Activated CD4-positive, alpha-beta T cell treated with anti-CD3 and anti-CD28 coated beads for 36 hours (primary cell): ENCODE measurements around the gene ZACN. TPM values are rescaled to one million over a fixed set of nuclear protein-coding genes. Genes with fewer than 3 reads are reported as not detected.

ENCODE experiments used
- ATAC-seq: fragments of 200-7000 bp; cut with Tn5 transposase; one replicate; pipeline ENCODE4 v1.10.0; 2021; ENCODE audit warnings: mild to moderate bottlenecking, moderate library complexity
- CTCF ChIA-PET: fragments of 350-600 bp; sonication (Branson Sonifier 250); formaldehyde crosslinking; loops from one replicate; lab custom pipeline; 2021; ENCODE audit warnings: antibody characterized with exemption; lab: Charles Lee
- POLR2A ChIA-PET: fragments of 350-600 bp; sonication (Branson Sonifier 250); formaldehyde crosslinking; loops from one replicate; lab custom pipeline; 2021; ENCODE audit warnings: antibody characterized with exemption, inconsistent platforms; lab: Charles Lee
- DNase-seq: peaks from one replicate; pipeline ENCODE4 v3.0.0-alpha.2; 2020
- H3K27ac Mint-ChIP-seq: one replicate; pipeline ENCODE4 v1.8.0; 2021; ENCODE audit warnings: mixed read lengths
- H3K27me3 Mint-ChIP-seq: one replicate; pipeline ENCODE4 v1.8.0; 2021; ENCODE audit warnings: mixed read lengths
- H3K36me3 Mint-ChIP-seq: one replicate; pipeline ENCODE4 v1.8.0; 2021; ENCODE audit warnings: low read depth, mixed read lengths
- H3K4me1 Mint-ChIP-seq: one replicate; pipeline ENCODE4 v1.8.0; 2021; ENCODE audit warnings: mixed read lengths
- H3K4me3 Mint-ChIP-seq: one replicate; pipeline ENCODE4 v1.8.0; 2021; ENCODE audit warnings: mild to moderate bottlenecking, moderate library complexity, mixed read lengths
- H3K9me3 Mint-ChIP-seq: one replicate; pipeline ENCODE4 v1.8.0; 2021; ENCODE audit warnings: low read depth, mixed read lengths
- intact Hi-C, 2 experiments: fragments of 100-400 bp; cut with DNase I in 1 of 2; cut with micrococcal nuclease in 1 of 2; formaldehyde crosslinking; loops; one replicate each; pipeline versions ENCODE4 v1.14.2 to v1.15.1; 2022 to 2024; cut with DNase I, micrococcal nuclease
- total RNA-seq, 2 experiments: library from RNA; stranded (reverse); gene quantifications; one replicate each; pipeline ENCODE4 v1.2.3, GENCODE V29; 2021

Gene ZACN
- total RNA-seq, 2 experiments from 2014 or later = 4.8 to 5.4 TPM

DNA sequence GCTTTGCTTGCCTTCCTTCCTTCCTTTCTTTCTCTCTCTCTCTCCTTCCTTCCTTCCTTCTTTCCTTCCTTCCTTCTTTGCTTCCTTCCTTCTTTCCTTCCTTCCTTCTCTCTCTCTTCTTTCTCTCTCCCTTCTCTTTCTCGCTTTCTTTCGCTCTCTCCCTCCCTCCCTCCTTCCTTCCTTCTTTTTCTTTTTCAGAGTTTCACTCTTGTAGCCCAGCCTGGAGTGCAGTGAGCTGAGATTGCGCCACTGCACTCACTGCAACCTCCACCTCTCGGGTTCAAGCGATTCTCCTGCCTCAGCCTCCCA is 44.2 kb downstream of the ZACN start:
- intact Hi-C loops = loop anchor here in 1 of 2 experiments (2.0 to 5.0 kb wide), 2 partner anchors 58 to 174 kb away; no protein-coding TSS in a partner anchor
- H3K36me3 Mint-ChIP-seq = no peaks in the 10 kb centered on the region
- peaks cover 19% of the 10 kb centered on the region for H3K4me1 Mint-ChIP-seq
- H3K9me3 Mint-ChIP-seq = no peaks in the 10 kb centered on the region
- ChIA-PET POLR2A (interaction anchor here (1.1 to 2.3 kb wide), 2 partner anchors 13 to 150 kb away, joined by 3 to 9 read pairs; no protein-coding TSS in a partner anchor), CTCF (interaction anchor here (1.0 to 10.1 kb wide), 2 partner anchors 156 to 166 kb away, joined by 3 to 150 read pairs; no protein-coding TSS in a partner anchor)
- H3K27me3 Mint-ChIP-seq = no peaks in the 10 kb centered on the region
- no peak overlapping the region for H3K4me3 Mint-ChIP-seq
- no peak for ATAC-seq
- peak overlapping the region; percentile 4 for H3K27ac Mint-ChIP-seq
- DNase-seq = no peak

DNA sequence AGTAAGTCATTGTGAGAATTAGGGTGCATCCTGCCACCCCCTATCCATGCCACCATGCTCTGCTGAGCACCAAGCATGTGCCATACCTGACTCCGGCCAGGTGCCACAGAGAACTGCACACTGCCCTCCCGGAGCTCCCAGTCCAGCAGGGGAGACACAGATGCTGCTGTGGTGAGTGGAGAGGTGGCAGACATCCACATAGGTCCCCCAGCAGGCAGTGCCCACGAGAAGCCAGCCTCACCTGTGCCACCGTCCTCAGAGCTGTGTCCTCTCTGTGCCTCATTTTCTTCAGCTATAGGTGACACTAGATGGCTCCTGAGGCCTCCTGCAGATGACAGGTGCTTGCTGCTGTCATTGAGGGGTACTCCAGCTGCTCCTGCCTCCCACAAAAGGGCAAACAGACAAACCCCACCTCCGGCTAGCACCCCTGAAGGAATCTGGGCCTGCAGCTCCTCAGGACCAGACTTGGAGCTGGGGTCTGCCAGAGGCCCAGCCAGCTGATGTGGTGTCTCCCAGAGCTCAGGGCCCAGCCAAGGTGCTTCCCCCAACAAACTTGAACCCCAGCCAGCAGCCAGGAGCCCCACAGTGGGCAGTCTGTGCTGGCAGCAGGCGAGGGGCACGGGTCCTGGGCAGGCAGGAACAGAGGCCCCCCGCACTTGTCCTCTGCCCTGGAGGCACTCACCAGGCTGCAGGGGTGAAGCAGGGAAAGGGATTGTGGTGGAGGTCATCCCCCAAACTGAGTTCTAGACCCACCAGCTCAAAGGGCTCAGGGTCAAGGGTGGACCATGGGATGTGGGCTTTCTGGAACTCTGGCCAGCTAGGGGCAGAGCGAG is 45.0 kb downstream of the ZACN start:
- peaks cover 19% of the 10 kb centered on the region for H3K4me1 Mint-ChIP-seq
- intact Hi-C loops = loop anchor here in 1 of 2 experiments (2.0 to 5.0 kb wide), 2 partner anchors 57 to 173 kb away; no protein-coding TSS in a partner anchor
- no peak for ATAC-seq
- POLR2A ChIA-PET = interaction anchor here (0.6 to 2.3 kb wide), 4 partner anchors 12 to 300 kb away, joined by 3 to 9 read pairs (median 3); no protein-coding TSS in a partner anchor
- H3K27me3 Mint-ChIP-seq = no peaks in the 10 kb centered on the region
- CTCF ChIA-PET = interaction anchor here (0.7 to 10.1 kb wide), 6 partner anchors 64 to 225 kb away, joined by 3 to 150 read pairs (median 3); no protein-coding TSS in a partner anchor
- H3K4me3 Mint-ChIP-seq = no peak overlapping the region
- H3K27ac Mint-ChIP-seq = no peak overlapping the region
- no peak for DNase-seq
- H3K36me3 Mint-ChIP-seq = no peaks in the 10 kb centered on the region
- H3K9me3 Mint-ChIP-seq = no peaks in the 10 kb centered on the region

- peaks cover 19% of the 10 kb centered on the region for H3K4me1 Mint-ChIP-seq
- ATAC-seq (no peak), DNase-seq (no peak)
- no peak overlapping the region for H3K4me3 Mint-ChIP-seq
- H3K9me3 Mint-ChIP-seq = no peaks in the 10 kb centered on the region
- POLR2A ChIA-PET = interaction anchor here (0.6 to 2.3 kb wide), 2 partner anchors 122 to 148 kb away, joined by 3 to 9 read pairs; no protein-coding TSS in a partner anchor
- H3K27me3 Mint-ChIP-seq = no peaks in the 10 kb centered on the region
- CTCF ChIA-PET = interaction anchor here (0.7 to 10.1 kb wide), 8 partner anchors 20 to 369 kb away, joined by 3 to 150 read pairs (median 8); no protein-coding TSS in a partner anchor
- intact Hi-C loops = loop anchor here in 1 of 2 experiments (5.0 kb wide), 1 partner anchor 173 kb away; no protein-coding TSS in a partner anchor
- H3K36me3 Mint-ChIP-seq = no peaks in the 10 kb centered on the region
- no peak overlapping the region for H3K27ac Mint-ChIP-seq
Measured at GRCh38 chr17:76124582-76125390, 45.8 kb downstream of the ZACN start.

DNA sequence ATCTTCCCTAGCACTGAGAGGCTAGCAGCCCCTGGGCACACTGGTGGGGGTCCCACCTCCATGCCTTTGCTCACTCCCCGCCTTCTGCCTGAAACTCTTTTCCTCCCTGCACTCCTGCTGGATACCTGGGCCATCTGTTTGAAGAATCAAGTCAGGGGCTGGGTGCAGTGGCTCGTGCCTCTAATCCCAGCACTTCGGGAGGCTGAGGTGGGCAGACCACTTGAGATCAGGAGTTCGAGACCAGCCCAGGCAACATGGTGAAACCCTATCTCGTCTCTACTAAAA is 46.4 kb downstream of the ZACN start:
- H3K36me3 Mint-ChIP-seq = no peaks in the 10 kb centered on the region
- no peak overlapping the region for H3K27ac Mint-ChIP-seq
- H3K4me3 Mint-ChIP-seq = no peak overlapping the region
- H3K4me1 Mint-ChIP-seq = peaks cover 19% of the 10 kb centered on the region
- no peaks in the 10 kb centered on the region for H3K27me3 Mint-ChIP-seq
- POLR2A ChIA-PET = no interaction called here
- CTCF ChIA-PET = interaction anchor here (0.8 to 10.1 kb wide), 7 partner anchors 19 to 368 kb away, joined by 3 to 150 read pairs (median 11); no protein-coding TSS in a partner anchor
- no peaks in the 10 kb centered on the region for H3K9me3 Mint-ChIP-seq
- intact Hi-C loops = no loop called here
- DNase-seq (no peak), ATAC-seq (no peak)

GRCh38 chr17:76125922-76126321 is 46.9 kb downstream of the ZACN start:
- POLR2A ChIA-PET = no interaction called here
- Mint-ChIP-seq H3K4me3 (no peak overlapping the region), H3K4me1 (peaks cover 16% of the 10 kb centered on the region), H3K36me3 (no peaks in the 10 kb centered on the region), H3K9me3 (no peaks in the 10 kb centered on the region), H3K27me3 (no peaks in the 10 kb centered on the region), H3K27ac (no peak overlapping the region)
- CTCF ChIA-PET = interaction anchor here (0.7 to 10.1 kb wide), 13 partner anchors 10 to 168 kb away, joined by 3 to 150 read pairs (median 5); partner anchors contain the start of gene FOXJ1
- ATAC-seq = no peak
- intact Hi-C loops = no loop called here
- DNase-seq = no peak

DNA sequence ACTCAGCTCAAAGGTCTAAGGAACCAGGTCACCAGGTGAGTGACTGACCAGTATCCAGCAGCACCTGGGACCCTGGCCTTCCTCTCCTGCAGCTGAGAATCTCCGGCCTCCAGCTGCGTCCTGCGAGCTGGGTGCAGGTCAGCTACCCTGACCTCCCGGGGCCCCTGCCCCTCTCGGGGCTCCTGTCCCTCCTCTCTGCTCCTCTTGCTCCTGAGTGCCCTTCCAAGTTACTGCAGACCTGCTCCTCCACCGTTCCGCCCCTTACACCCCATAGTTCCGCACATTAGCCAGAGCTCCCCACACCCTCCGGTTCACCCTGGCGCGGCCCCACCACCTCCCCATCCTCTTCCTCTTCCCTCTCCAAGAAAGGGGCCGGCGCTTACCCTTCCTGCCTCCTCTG is 51.5 kb downstream of the ZACN start:
- Mint-ChIP-seq H3K4me3 (no peak overlapping the region), H3K36me3 (no peaks in the 10 kb centered on the region), H3K27ac (no peak overlapping the region), H3K4me1 (peaks cover 22% of the 10 kb centered on the region), H3K9me3 (no peaks in the 10 kb centered on the region), H3K27me3 (no peaks in the 10 kb centered on the region)
- DNase-seq = no peak
- ChIA-PET POLR2A (no interaction called here), CTCF (interaction anchor here (0.6 to 2.6 kb wide), 7 partner anchors 10 to 666 kb away, joined by 3 to 11 read pairs (median 4); no protein-coding TSS in a partner anchor)
- no peak for ATAC-seq
- intact Hi-C loops = no loop called here

GRCh38 chr17:76131051-76131691 is 52.2 kb downstream of the ZACN start:
- CTCF ChIA-PET = interaction anchor here (1.1 to 2.6 kb wide), 3 partner anchors 11 to 148 kb away, joined by 5 to 11 read pairs (median 7); no protein-coding TSS in a partner anchor
- H3K27me3 Mint-ChIP-seq = no peaks in the 10 kb centered on the region
- no peak overlapping the region for H3K4me3 Mint-ChIP-seq
- no peaks in the 10 kb centered on the region for H3K9me3 Mint-ChIP-seq
- POLR2A ChIA-PET = no interaction called here
- intact Hi-C loops = no loop called here
- H3K4me1 Mint-ChIP-seq = peaks cover 23% of the 10 kb centered on the region
- no peaks in the 10 kb centered on the region for H3K36me3 Mint-ChIP-seq
- ATAC-seq = no peak
- DNase-seq = no peak
- H3K27ac Mint-ChIP-seq = no peak overlapping the region

DNA sequence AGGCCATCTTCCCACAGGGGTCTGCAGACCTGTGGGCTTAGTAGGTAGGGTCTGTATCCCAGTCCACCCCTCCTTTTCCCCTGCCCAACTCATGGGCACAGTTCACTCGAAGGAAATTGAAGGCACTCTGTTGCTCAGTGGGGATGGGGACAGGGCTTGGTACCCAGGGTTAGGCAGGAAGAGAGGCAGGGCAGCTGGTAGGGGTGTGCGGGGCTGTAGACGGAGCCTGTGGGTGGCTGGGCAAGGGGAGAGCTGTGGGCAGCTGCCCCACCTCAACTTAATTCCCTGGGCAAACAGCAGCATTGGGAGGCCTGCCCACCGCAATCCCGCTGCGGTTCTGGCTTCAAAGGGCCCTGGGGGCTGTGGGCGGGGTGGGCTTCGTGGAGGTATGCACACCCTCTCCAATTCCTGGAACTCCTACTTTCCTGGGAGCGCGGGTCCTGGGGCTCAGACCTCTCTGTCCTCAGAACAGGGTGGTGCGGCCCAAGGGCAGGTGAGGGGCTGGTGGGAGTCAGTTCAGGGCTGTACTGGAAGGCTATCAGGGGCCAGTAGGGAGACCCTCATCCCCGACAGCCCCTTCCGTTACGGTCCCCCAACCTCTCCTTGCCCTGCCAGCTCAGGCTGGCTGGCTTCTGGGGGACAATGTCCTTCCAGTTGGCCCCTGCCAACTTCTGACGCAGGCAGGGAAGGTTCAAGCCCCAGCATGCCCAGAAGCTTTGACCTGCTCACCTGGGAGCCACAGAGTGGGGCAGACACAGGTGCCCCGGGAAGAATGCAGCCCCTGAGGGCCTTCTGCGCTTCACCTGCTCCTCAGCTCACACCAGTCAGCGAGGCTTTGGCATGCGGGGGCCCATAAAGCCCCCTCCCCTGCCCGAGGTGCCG is 53.0 kb downstream of the ZACN start:
- intact Hi-C loops = no loop called here
- no peak overlapping the region for H3K27ac Mint-ChIP-seq
- H3K4me3 Mint-ChIP-seq = no peak overlapping the region
- peaks cover 18% of the 10 kb centered on the region for H3K4me1 Mint-ChIP-seq
- ChIA-PET CTCF (interaction anchor here (1.4 kb wide), 1 partner anchor 11 kb away, joined by 5 read pairs; no protein-coding TSS in a partner anchor), POLR2A (no interaction called here)
- H3K27me3 Mint-ChIP-seq = no peaks in the 10 kb centered on the region
- no peaks in the 10 kb centered on the region for H3K9me3 Mint-ChIP-seq
- ATAC-seq (no peak), DNase-seq (no peak)
- H3K36me3 Mint-ChIP-seq = no peaks in the 10 kb centered on the region
